ENCODE measurements around the gene ASXL1. TPM values are rescaled to one million over a fixed set of nuclear protein-coding genes. Genes with fewer than 3 reads are reported as not detected.

ASXL1 gene
- total and polyA plus RNA-seq, 2 donors (not counting 1 experiment from before 2014, with no cell fraction given): 93.0 to 180 TPM

DNA sequence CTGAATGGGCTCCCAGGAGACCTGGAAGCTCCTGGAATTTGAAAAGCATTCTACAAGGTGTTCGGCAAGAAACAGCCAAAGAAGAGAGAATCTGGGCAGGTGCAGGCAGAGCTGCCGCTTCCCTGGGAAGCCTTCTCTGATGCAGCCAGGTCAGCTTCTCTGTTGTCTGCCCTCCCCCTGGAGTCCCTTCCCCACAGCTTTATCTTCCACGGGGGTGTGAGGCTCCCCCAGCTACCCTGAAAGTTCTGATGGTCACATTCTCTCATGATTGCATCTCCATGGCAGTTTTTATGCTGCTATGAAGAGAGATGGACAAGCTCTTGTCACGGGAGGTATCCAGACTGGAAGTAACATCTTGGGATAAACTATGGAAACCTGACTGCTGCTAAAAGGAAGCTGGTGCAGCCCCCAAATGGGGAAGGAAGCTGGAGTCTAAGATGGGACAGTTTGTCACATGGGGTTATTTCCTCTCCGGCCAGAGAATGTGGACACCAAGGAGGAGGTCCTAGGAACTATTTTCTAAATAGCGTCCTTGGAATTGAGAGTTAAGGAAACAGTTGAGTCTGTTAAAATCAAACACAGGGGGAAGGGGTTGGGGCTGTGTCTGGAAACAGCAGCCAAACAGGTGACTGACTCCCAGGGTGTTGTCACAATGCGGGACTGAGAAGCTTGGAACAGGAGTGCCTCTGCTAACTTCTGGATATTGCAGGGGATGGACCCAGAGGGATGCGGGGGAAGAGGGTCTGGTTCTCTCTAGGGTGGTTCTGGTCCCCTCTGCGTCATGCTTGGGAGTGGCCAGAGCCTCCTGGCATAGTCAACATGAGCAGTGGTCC, 91.1 kb downstream of the ASXL1 start:
- H3K4me1 Mint-ChIP-seq: peaks cover 17% of the 10 kb centered on the region
- intact Hi-C loops (cut with micrococcal nuclease): no loop called here
- H3K4me3 Mint-ChIP-seq: no peak overlapping the region
- no peak for DNase-seq
- H3K27me3 ChIP-seq (replicated peaks in 1 of 4; ENCODE audit: control extremely low read depth in 1 of 4, control insufficient read depth in 3 of 4, insufficient read depth in 4 of 4, low read length in 3 of 4): no peaks in the 10 kb centered on the region
- H3K9ac ChIP-seq (ENCODE audit: low read length): no peak overlapping the region
- TF ChIP-seq, protein P1, sequence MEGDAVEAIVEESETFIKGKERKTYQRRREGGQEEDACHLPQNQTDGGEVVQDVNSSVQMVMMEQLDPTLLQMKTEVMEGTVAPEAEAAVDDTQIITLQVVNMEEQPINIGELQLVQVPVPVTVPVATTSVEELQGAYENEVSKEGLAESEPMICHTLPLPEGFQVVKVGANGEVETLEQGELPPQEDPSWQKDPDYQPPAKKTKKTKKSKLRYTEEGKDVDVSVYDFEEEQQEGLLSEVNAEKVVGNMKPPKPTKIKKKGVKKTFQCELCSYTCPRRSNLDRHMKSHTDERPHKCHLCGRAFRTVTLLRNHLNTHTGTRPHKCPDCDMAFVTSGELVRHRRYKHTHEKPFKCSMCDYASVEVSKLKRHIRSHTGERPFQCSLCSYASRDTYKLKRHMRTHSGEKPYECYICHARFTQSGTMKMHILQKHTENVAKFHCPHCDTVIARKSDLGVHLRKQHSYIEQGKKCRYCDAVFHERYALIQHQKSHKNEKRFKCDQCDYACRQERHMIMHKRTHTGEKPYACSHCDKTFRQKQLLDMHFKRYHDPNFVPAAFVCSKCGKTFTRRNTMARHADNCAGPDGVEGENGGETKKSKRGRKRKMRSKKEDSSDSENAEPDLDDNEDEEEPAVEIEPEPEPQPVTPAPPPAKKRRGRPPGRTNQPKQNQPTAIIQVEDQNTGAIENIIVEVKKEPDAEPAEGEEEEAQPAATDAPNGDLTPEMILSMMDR (IDR thresholded peaks at IDR 0.05): no peak
- TF ChIP-seq EZH2 (IDR thresholded peaks at IDR 0.05; ENCODE audit: borderline replicate concordance, insufficient read depth, low read depth, low read length, poor library complexity, severe bottlenecking): no peak
- no peak overlapping the region for H3K4me2 ChIP-seq (replicated peaks; ENCODE audit: low read depth, low read length, poor library complexity, severe bottlenecking)
- no peaks in the 10 kb centered on the region for H3K9me3 Mint-ChIP-seq (ENCODE audit: insufficient read depth)
- H3K27me3 Mint-ChIP-seq: no peaks in the 10 kb centered on the region
- no peak overlapping the region for H2AFZ ChIP-seq (ENCODE audit: insufficient read depth, low read depth, low read length, poor library complexity, severe bottlenecking)
- 96% methylated on average over 6 of the region's 9 CpGs for WGBS (ENCODE audit: insufficient coverage)
- no peaks in the 10 kb centered on the region for H4K20me1 ChIP-seq (ENCODE audit: control insufficient read depth, insufficient read depth, low read length, poor library complexity, severe bottlenecking)
- H3K4me3 ChIP-seq (ENCODE audit: control extremely low read depth in 1 of 5, extremely low read depth in 1 of 5, insufficient read depth in 1 of 5, low read depth in 2 of 5, low read length in 4 of 5): no peak overlapping the region
- no peaks in the 10 kb centered on the region for H3K79me2 ChIP-seq (ENCODE audit: control insufficient read depth, insufficient read depth, low read length)
- ChIA-PET POLR2A (interaction anchor here (0.6 kb wide), 1 partner anchor 98 kb away, joined by 5 read pairs; no protein-coding TSS in a partner anchor), CTCF (interaction anchor here (0.9 to 1.3 kb wide), 2 partner anchors 10 to 112 kb away, joined by 3 to 4 read pairs; no protein-coding TSS in a partner anchor)
- ATAC-seq (ENCODE audit: low read depth): no peak
- peaks cover 5 to 19% of the 10 kb centered on the region in 2 donors for H3K4me1 ChIP-seq (ENCODE audit: control insufficient read depth in 2 of 2, insufficient read depth in 2 of 2, low read length in 2 of 2)
- peaks cover 0 to 2% of the 10 kb centered on the region in 2 experiments for H3K36me3 ChIP-seq (replicated peaks in 1 of 2; ENCODE audit: control extremely low read depth in 1 of 2, control insufficient read depth in 1 of 2, extremely low read depth in 1 of 2, insufficient read depth in 2 of 2, low read length in 1 of 2)
- H3K27ac Mint-ChIP-seq: peak overlapping the region; percentile 26
- H3K27ac ChIP-seq (ENCODE audit: low read length in 2 of 2): no peak overlapping the region
- no peaks in the 10 kb centered on the region for H3K9me3 ChIP-seq (ENCODE audit: control extremely low read depth in 1 of 3, control insufficient read depth in 2 of 3, insufficient read depth in 1 of 3, low read length in 2 of 3)

DNA sequence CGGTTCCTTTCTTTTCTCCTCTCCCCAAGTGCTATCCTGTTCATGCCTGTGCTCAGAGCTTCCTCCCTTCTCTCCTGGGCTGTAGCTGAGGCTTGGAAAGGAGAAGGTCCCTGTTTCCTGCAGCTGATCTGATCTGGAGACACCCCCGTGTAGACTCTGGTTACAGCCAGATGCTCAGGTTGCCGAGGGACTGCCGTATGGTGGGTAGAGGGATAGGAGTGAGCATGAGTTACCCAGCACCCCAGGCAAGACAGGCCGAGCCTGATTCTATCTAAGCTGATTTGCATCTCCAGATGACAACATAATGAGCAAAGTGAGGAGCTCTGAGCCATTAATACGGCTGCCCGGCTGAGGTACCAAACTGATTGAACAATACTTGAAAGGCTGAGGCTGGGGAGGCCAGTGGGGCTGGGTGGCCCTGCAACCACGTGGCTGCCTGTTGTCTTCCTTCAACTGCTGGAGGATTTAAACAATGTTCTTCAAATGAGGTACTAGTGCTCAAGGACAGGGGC, 91.8 kb downstream of the ASXL1 start:
- no peak overlapping the region for H3K9ac ChIP-seq (ENCODE audit: low read length)
- H3K4me3 Mint-ChIP-seq: no peak overlapping the region
- peaks cover 0 to 2% of the 10 kb centered on the region in 2 experiments for H3K36me3 ChIP-seq (replicated peaks in 1 of 2; ENCODE audit: control extremely low read depth in 1 of 2, control insufficient read depth in 1 of 2, extremely low read depth in 1 of 2, insufficient read depth in 2 of 2, low read length in 1 of 2)
- no peaks in the 10 kb centered on the region for H3K9me3 ChIP-seq (ENCODE audit: control extremely low read depth in 1 of 3, control insufficient read depth in 2 of 3, insufficient read depth in 1 of 3, low read length in 2 of 3)
- peaks cover 5 to 16% of the 10 kb centered on the region in 2 donors for H3K4me1 ChIP-seq (ENCODE audit: control insufficient read depth in 2 of 2, insufficient read depth in 2 of 2, low read length in 2 of 2)
- DNase-seq (no peak), ATAC-seq (ENCODE audit: low read depth) (peak; percentile 7)
- no peak overlapping the region for H2AFZ ChIP-seq (ENCODE audit: insufficient read depth, low read depth, low read length, poor library complexity, severe bottlenecking)
- ChIA-PET POLR2A (no interaction called here), CTCF (interaction anchor here (1.3 kb wide), 1 partner anchor 113 kb away, joined by 4 read pairs; no protein-coding TSS in a partner anchor)
- H3K9me3 Mint-ChIP-seq (ENCODE audit: insufficient read depth): no peaks in the 10 kb centered on the region
- no peak overlapping the region for H3K4me2 ChIP-seq (replicated peaks; ENCODE audit: low read depth, low read length, poor library complexity, severe bottlenecking)
- H3K4me3 ChIP-seq (ENCODE audit: control extremely low read depth in 1 of 5, extremely low read depth in 1 of 5, insufficient read depth in 1 of 5, low read depth in 2 of 5, low read length in 4 of 5): no peak overlapping the region
- H3K27ac ChIP-seq (ENCODE audit: low read length in 2 of 2): no peak overlapping the region
- H3K79me2 ChIP-seq (ENCODE audit: control insufficient read depth, insufficient read depth, low read length): no peaks in the 10 kb centered on the region
- H3K27ac Mint-ChIP-seq: peak overlapping the region; percentile 57
- WGBS (ENCODE audit: insufficient coverage): 74% methylated on average over 5 of the region's 8 CpGs
- no peaks in the 10 kb centered on the region for H4K20me1 ChIP-seq (ENCODE audit: control insufficient read depth, insufficient read depth, low read length, poor library complexity, severe bottlenecking)
- H3K4me1 Mint-ChIP-seq: peaks cover 15% of the 10 kb centered on the region
- no peak for TF ChIP-seq EZH2 (IDR thresholded peaks at IDR 0.05; ENCODE audit: borderline replicate concordance, insufficient read depth, low read depth, low read length, poor library complexity, severe bottlenecking)
- TF ChIP-seq, protein P1 (IDR thresholded peaks at IDR 0.05): no peak
- H3K27me3 Mint-ChIP-seq: no peaks in the 10 kb centered on the region
- H3K27me3 ChIP-seq (replicated peaks in 1 of 4; ENCODE audit: control extremely low read depth in 1 of 4, control insufficient read depth in 3 of 4, insufficient read depth in 4 of 4, low read length in 3 of 4): no peaks in the 10 kb centered on the region
- intact Hi-C loops (cut with micrococcal nuclease): no loop called here
